GM12892 (cell line): ENCODE measurements around the gene ARHGEF11.
"Not testable (repeated sequence)": the region's sequence is repeated elsewhere in the genome, so short reads cannot be mapped to it uniquely, and the experiment has no call there.

Experiments
- DNase-seq: peaks from one replicate; pipeline ENCODE4 v3.0.0; 2011; ENCODE audit not compliant: insufficient read length
- FAIRE-seq: peaks from 2 replicates; lab custom pipeline; 2011; peaks lifted over from hg19 to GRCh38; lab: Jason Lieb, UNC
- POLR2A ChIP-seq: IDR thresholded peaks from 2 replicates; pipeline ENCODE4 v1.6.1; 2011; ENCODE audit warnings: low read depth, low read length, control low read depth
- POLR2AphosphoS5 ChIP-seq: IDR thresholded peaks from 2 replicates; pipeline ENCODE4 v1.6.1; 2011; ENCODE audit warnings: low read depth, low read length, control low read depth
- TAF1 ChIP-seq: IDR thresholded peaks from 2 replicates; pipeline ENCODE4 v1.6.1; 2011; ENCODE audit warnings: low read depth, mild to moderate bottlenecking, control low read depth, low read length, borderline replicate concordance

The ARHGEF11 gene

GRCh38 chr1:157085421-157085820 lies 39.9 kb upstream of the ARHGEF11 start:
- TF ChIP-seq POLR2AphosphoS5 = no peak
- no peak for TF ChIP-seq TAF1
- TF ChIP-seq POLR2A = no peak
- DNase-seq = no peak
- no peak for FAIRE-seq

GRCh38 chr1:157084720-157085119 lies 39.2 kb upstream of the ARHGEF11 start:
- TF ChIP-seq POLR2AphosphoS5 (no peak), POLR2A (no peak), TAF1 (no peak)
- FAIRE-seq (no peak), DNase-seq (no peak)

- FAIRE-seq = no peak
- TF ChIP-seq POLR2AphosphoS5 = no peak
- no peak for TF ChIP-seq TAF1
- no peak for TF ChIP-seq POLR2A
- DNase-seq = no peak
Observed at GRCh38 chr1:157081707-157082106, 36.2 kb upstream of the ARHGEF11 start.

GRCh38 chr1:157080714-157081113 lies 35.2 kb upstream of the ARHGEF11 start:
- DNase-seq = no peak
- FAIRE-seq = no peak
- TF ChIP-seq POLR2AphosphoS5 = no peak
- no peak for TF ChIP-seq TAF1
- TF ChIP-seq POLR2A = no peak

- DNase-seq = no peak
- no peak for FAIRE-seq
- TF ChIP-seq TAF1 = no peak
- TF ChIP-seq POLR2A = no peak
- no peak for TF ChIP-seq POLR2AphosphoS5
Observed at GRCh38 chr1:157077394-157077793, 31.9 kb upstream of the ARHGEF11 start.

GRCh38 chr1:157073944-157074685 lies 28.6 kb upstream of the ARHGEF11 start:
- no peak for TF ChIP-seq POLR2AphosphoS5
- FAIRE-seq = no peak
- DNase-seq = no peak

- FAIRE-seq = no peak
- no peak for TF ChIP-seq POLR2A
- TF ChIP-seq TAF1 = no peak
- no peak for TF ChIP-seq POLR2AphosphoS5
Observed at GRCh38 chr1:157069601-157070000, 24.1 kb upstream of the ARHGEF11 start.

GRCh38 chr1:157059241-157059640 lies 13.7 kb upstream of the ARHGEF11 start:
- DNase-seq, FAIRE-seq: not testable (repeated sequence)

More at GRCh38 chr1:157069601-157070000, 24.1 kb upstream of the ARHGEF11 start:
- DNase-seq = no peak

GRCh38 chr1:157056269-157056668 lies 10.7 kb upstream of the ARHGEF11 start:
- FAIRE-seq = no peak
- TF ChIP-seq POLR2AphosphoS5 (no peak), POLR2A (no peak), TAF1 (no peak)
- DNase-seq = no peak

- DNase-seq = not testable (repeated sequence)
- peak; percentile 64 for FAIRE-seq
Observed at GRCh38 chr1:157055729-157056128, 10.2 kb upstream of the ARHGEF11 start.

- FAIRE-seq (no peak), DNase-seq (no peak)
- TF ChIP-seq POLR2A = no peak
- TF ChIP-seq TAF1 = no peak
- TF ChIP-seq POLR2AphosphoS5 = no peak
Observed at GRCh38 chr1:157050836-157051235, 5.3 kb upstream of the ARHGEF11 start.

GRCh38 chr1:157047062-157047410 lies 1.5 kb upstream of the ARHGEF11 start:
- FAIRE-seq = no peak

GRCh38 chr1:157044326-157044725 lies 1.2 kb downstream of the ARHGEF11 start:
- DNase-seq (no peak), FAIRE-seq (no peak)

More at GRCh38 chr1:157047062-157047410, 1.5 kb upstream of the ARHGEF11 start:
- no peak for DNase-seq
- TF ChIP-seq POLR2AphosphoS5 (no peak), TAF1 (no peak), POLR2A (no peak)

GRCh38 chr1:157043685-157044084 lies 1.9 kb downstream of the ARHGEF11 start:
- no peak for TF ChIP-seq POLR2AphosphoS5
- no peak for TF ChIP-seq POLR2A
- no peak for TF ChIP-seq TAF1

More at GRCh38 chr1:157044326-157044725, 1.2 kb downstream of the ARHGEF11 start:
- TF ChIP-seq POLR2A (no peak), POLR2AphosphoS5 (no peak), TAF1 (no peak)

More at GRCh38 chr1:157043685-157044084, 1.9 kb downstream of the ARHGEF11 start:
- FAIRE-seq (no peak), DNase-seq (no peak)
